MG63 (cell line): Measurements from ENCODE around the gene THOC5. TPM values are rescaled to one million over a fixed set of nuclear protein-coding genes. Genes with fewer than 3 reads are reported as not detected.
A peak's percentile ranks its signal among the peaks of the same experiment; 100 is the strongest.
"Not testable (repeated sequence)": the region's sequence is repeated elsewhere in the genome, so short reads cannot be mapped to it uniquely, and the experiment has no call there.

ENCODE experiments used
- DNase-seq: peaks from one replicate; pipeline ENCODE4 v3.0.0-alpha.2; 2020
- H3K27me3 ChIP-seq: fragments of 250-450 bp; sonication (Bioruptor Pico); 2 replicates; pipeline ENCODE4 v1.5.1; 2020; ENCODE audit warnings: mild to moderate bottlenecking, moderate library complexity
- H3K36me3 ChIP-seq: fragments of 250-450 bp; sonication (Bioruptor Pico); 2 replicates; pipeline ENCODE4 v1.5.1; 2020; ENCODE audit warnings: mild to moderate bottlenecking, moderate library complexity
- H3K4me3 ChIP-seq: fragments of 250-450 bp; sonication (Bioruptor Pico); 2 replicates; pipeline ENCODE4 v1.5.1; 2020; ENCODE audit warnings: mild to moderate bottlenecking, moderate library complexity
- H3K9me3 ChIP-seq: fragments of 250-450 bp; sonication (Bioruptor Pico); 2 replicates; pipeline ENCODE4 v1.5.1; 2020; ENCODE audit warnings: mild to moderate bottlenecking, moderate library complexity
- total RNA-seq: library from RNA; depleted of rRNA; stranded (reverse); fragments of >200 nt; shearing (Covaris generic); gene quantifications from 2 replicates; pipeline ENCODE4 v1.2.3, GENCODE V29; 2014; ENCODE audit warnings: low replicate concordance

Gene THOC5
- total RNA-seq, 1 experiment from 2014 or later = 73.2 TPM

DNA sequence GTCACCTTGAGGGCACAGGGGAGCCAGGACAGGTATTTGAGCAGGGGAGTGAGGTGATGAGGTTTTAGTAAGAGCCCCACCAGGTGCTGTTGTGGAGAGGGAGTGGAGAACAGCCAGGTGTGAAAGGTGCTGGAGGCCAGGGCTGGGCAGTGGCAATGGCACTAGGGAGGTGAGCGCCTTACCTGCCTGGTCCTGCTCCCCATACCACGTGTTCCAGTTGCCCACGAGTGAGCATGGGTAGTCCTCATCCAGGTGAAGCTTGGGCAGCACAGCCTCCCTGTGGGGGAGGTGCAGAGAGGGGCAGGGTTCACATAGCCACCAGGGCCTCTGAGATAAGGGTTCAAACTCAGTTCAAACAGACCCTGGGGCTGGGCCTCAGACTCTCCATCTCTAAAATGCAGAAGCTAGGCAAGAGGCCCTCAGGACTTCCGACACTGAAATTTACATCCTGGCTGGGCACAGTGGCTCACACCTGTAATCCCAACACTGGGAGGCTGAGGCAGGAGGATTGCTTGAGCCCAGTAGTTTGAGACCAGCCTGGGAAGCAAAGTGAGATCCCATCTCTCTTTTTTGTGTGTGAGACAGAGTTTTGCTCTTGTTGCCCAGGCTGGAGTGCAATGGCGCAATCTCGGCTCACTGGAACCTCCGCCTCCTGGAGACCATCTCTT, 15.6 kb upstream of the THOC5 start:
- no peaks in the 10 kb centered on the region for H3K9me3 ChIP-seq

DNA sequence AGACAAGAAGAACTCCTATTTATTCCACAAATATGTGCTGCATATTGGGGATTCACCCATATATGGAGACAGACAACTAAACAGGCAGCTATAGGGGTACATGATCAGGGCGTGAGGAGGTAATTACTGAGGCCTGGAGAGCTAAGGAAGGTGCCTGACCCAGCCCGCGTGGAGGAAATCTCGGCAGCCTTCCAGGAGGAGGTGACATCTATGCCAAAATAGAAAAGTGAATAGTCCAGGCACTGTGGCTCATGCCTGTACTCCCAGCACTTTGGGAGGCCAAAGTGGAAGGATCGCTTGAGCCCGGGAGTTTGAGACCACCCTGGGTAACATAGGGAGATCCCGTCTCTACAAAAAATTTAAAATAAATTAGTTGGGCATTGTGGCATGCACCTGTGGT, 13.8 kb upstream of the THOC5 start:
- no peaks in the 10 kb centered on the region for H3K36me3 ChIP-seq
- H3K9me3 ChIP-seq = no peaks in the 10 kb centered on the region
- no peak for DNase-seq
- no peak overlapping the region for H3K4me3 ChIP-seq
- H3K27me3 ChIP-seq = no peaks in the 10 kb centered on the region

More for the DNA sequence above, 15.6 kb upstream of the THOC5 start:
- H3K27me3 ChIP-seq = no peaks in the 10 kb centered on the region
- H3K36me3 ChIP-seq = no peaks in the 10 kb centered on the region
- no peak for DNase-seq
- no peak overlapping the region for H3K4me3 ChIP-seq

DNA sequence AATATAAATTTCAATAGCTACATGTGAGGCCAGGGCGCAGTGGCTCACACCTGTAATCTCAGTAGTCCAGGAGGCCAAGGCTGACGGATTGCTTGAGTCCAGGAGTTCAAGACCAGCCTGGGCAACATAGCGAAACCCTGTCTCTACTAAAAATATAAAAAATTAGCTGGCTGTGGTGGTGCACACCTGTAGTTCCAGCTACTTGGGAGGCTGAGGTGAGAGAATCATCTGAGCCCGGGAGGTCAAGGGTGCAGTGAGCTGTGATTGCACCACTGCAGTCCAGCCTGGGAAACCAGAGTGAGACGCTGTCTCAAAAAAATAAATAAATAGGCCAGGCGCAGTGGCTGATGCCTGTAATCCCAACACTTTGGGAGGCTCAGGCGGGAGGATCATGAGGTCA, 13.0 kb upstream of the THOC5 start:
- not testable (repeated sequence) for H3K4me3 ChIP-seq, DNase-seq, H3K9me3 ChIP-seq, H3K27me3 ChIP-seq, H3K36me3 ChIP-seq

DNA sequence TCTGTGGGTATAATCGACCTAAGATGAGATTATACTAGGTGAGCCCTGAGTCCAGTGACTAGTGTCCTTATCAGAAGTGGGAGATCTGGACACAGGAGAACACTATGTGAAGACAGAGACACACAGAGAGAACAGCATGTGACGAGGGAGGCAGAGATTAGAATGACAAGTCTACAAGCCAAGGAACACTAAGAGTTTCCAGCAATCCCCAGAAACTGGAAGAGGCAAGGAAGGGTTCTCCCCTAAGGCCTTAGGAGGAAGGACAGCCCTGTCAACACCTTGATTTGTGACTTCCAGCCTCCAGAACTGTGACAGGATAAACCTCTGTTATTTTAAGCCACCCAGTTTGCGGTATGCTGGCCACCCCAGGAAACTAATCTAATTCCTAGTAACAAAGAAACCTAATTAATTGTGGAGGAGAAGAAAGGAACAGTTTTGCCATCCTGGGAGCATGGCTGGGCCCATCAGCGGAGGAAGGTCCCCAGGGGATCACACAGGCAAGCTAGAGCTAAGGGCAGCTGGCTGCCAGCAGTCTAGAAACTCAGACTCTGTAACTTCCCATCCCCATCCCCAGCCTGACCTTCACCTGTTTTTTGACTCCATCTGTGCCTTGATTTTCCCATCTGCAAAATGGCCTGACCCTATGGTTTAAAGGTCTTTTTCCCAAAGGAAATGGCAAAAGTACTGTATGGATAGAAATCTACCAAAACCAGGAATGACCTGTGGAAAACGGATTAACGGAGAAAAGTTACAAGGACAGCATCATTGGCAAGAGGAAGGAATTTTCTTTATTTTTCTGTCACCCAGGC, 10.3 kb upstream of the THOC5 start:
- Histone ChIP-seq H3K4me3 (no peak overlapping the region), H3K27me3 (no peaks in the 10 kb centered on the region), H3K9me3 (no peaks in the 10 kb centered on the region), H3K36me3 (no peaks in the 10 kb centered on the region)
- no peak for DNase-seq

DNA sequence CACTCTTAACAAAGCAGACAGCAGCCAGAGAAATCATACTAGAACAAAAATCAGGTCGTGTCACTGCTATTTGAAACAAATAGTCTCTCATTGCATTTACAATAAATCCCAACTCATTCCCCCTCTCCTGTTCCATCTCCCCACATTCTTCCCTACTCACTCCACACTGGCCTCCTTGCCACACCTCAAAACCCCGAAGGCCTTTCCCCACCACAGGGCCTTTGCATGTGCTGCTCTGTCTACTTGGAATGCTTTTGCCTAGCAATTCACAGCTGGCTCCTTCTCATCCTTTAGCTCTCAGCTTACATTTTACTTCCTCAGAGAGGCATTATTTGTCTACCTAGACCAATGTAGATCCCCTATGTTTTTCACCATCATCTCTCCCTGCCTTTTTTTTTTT, 6.3 kb upstream of the THOC5 start:
- DNase-seq = no peak
- H3K4me3 ChIP-seq = no peak overlapping the region
- H3K9me3 ChIP-seq = no peaks in the 10 kb centered on the region
- no peaks in the 10 kb centered on the region; the same call in 1 of the 2 replicates for H3K36me3 ChIP-seq
- H3K27me3 ChIP-seq = no peaks in the 10 kb centered on the region

DNA sequence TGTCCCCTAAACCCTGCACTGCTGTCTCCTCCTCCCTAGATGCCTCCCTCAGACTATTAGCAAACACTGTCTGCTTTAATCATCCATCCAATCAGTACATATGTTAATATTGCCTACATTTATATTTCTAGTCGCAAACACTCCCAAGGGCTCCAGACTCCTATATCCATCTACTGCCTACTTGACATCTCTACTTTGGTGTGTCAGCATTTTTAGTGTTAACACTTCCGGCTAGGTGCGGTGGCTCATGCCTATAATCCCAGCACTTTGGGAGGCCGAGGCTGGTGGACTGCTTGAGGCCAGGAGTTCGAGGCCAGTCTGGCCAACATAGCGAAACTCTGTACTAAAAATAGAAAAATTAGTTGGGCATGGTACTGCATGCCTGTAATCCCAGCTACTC, 5.5 kb upstream of the THOC5 start:
- Histone ChIP-seq H3K9me3 (no peaks in the 10 kb centered on the region), H3K36me3 (no peaks in the 10 kb centered on the region; the same call in 1 of the 2 replicates), H3K4me3 (no peak overlapping the region), H3K27me3 (no peaks in the 10 kb centered on the region)
- no peak for DNase-seq

DNA sequence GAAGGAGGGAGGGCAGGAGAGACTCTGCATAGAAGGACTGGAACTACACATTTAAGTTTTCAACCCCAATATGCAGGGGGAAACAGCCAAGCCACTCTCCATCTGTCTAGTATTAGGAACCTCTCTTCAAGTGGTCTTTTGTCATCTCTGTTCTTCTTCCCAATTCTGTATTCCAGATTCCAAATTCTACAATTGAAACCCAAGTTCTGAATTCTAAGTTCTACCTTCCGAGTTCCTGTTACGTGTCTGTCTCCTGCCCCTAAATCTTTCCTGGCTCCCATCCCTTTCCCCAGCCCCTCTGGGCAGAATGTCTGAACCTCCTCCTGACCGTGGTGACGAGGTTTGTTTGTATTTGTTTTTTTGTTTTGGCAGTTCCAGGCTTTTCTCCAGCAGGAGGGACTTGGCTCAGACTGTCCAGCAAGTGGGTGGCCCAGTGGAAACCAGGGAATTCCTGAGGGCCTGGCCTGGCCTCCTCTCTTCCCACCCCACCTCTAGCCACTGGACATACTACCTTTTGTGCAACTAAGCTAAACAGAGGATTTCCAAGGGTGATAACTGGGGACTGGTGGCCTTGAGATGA, 1.6 kb upstream of the THOC5 start:
- Histone ChIP-seq H3K4me3 (no peak overlapping the region), H3K36me3 (peaks cover 1% of the 10 kb centered on the region; the same call in 1 of the 2 replicates), H3K9me3 (no peaks in the 10 kb centered on the region), H3K27me3 (no peaks in the 10 kb centered on the region)
- DNase-seq = peak; percentile 6

DNA sequence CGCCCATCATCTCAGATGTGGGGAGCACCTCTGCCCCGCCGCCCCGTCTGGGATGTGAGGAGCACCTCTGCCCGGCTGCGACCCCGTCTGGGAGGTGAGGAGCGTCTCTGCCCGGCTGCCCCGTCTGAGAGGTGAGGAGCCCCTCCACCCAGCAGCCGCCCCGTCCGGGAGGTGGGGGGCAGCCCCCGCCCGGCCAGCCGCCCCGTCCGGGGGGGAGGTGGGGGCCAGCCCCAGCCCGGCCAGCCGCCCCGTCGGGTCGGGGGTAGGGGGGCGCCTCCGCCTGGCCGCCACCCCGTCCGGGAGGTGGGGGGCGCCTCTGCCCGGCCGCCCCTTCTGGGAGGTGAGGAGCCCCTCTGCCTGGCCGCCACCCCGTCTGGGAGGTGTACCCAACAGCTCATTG, 1.2 kb downstream of the THOC5 start:
- Histone ChIP-seq H3K4me3 (peak overlapping the region; percentile 91), H3K36me3 (peaks cover 27% of the 10 kb centered on the region)
- DNase-seq, H3K27me3 ChIP-seq, H3K9me3 ChIP-seq: not testable (repeated sequence)

DNA sequence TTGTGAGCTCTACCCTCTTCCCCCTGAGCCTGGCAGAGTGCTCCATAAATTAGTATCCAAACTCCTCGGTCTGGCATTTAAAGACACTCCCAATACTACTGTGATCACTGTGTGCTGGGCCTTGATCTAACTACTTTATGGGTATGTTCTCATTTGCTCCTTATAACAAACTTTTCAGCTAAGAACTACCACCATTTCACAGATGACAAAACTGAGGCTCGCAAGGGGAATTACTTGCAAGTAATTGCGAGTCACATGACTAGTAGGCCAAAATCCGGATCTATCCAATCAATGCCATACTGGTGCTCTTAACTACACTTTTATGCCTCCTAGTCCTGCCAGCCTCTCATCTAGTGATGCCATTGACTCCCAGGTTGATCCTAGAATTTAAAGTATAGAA, 3.6 kb downstream of the THOC5 start:
- no peak for DNase-seq

DNA sequence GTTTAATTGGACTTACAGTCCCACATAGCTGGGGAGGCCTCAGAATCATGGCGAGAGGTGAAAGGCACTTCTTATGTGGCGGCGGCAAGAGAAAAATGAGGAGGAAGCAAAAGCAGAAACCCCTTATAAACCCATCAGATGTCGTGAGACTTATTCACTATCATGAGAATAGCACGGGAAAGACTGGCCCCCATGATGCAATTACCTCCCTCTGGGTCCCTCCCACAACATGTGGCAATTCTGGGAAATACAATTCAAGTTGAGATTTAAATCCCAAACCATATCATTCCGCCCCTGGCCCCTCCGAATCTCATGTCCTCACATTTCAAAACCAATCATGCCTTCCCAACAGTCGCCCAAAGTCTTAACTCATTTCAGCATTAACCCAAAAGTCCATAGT, 8.5 kb downstream of the THOC5 start:
- not testable (repeated sequence) for H3K9me3 ChIP-seq, H3K4me3 ChIP-seq, DNase-seq, H3K27me3 ChIP-seq
- H3K36me3 ChIP-seq = peaks cover 59% of the 10 kb centered on the region

More for the DNA sequence above, 3.6 kb downstream of the THOC5 start:
- H3K9me3 ChIP-seq = no peaks in the 10 kb centered on the region
- peaks cover 37% of the 10 kb centered on the region for H3K36me3 ChIP-seq
- no peak overlapping the region for H3K4me3 ChIP-seq
- no peaks in the 10 kb centered on the region for H3K27me3 ChIP-seq

DNA sequence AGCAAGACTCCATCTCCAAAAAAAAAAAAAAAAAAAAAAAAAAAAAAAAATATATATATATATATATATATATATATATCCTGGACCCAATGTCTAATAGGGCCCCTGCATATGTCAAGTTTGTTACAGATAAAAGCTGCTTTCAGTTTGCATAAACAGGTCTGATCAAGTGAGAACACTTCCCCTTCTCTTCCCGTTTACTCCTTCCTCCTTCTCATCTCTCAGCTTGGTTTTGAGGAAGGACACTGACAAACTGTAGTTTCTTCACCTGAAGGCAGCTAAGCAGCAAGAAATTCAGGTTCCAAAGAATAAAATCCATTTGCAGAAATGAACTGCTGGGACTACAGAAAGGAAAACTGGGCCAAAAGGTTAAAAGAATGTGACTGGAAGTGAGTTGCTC, 11.7 kb downstream of the THOC5 start:
- Histone ChIP-seq H3K27me3 (no peaks in the 10 kb centered on the region), H3K4me3 (no peak overlapping the region), H3K9me3 (no peaks in the 10 kb centered on the region), H3K36me3 (peaks cover 54% of the 10 kb centered on the region)
- DNase-seq = no peak

DNA sequence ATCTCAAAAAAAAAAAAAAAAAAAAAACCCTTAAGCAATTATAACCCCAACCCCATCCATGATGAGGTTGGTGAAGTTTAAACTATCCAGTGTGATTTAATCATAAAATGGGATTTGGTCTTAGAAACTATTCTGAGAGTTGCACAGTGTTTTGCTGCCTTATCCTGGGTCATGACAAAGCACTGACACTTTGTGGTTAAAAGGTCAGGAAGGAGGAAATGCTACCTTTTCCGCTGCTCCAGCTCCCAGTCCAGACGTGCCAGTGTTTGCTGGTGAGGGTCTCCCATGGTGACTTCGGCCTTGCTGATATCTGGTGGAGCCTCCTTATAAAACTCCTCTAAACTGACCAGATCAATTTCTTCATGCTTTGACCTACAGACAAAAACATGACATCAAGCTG, 14.5 kb downstream of the THOC5 start:
- Histone ChIP-seq H3K9me3 (no peaks in the 10 kb centered on the region), H3K36me3 (peaks cover 56% of the 10 kb centered on the region), H3K4me3 (no peak overlapping the region), H3K27me3 (no peaks in the 10 kb centered on the region)
- DNase-seq = no peak

DNA sequence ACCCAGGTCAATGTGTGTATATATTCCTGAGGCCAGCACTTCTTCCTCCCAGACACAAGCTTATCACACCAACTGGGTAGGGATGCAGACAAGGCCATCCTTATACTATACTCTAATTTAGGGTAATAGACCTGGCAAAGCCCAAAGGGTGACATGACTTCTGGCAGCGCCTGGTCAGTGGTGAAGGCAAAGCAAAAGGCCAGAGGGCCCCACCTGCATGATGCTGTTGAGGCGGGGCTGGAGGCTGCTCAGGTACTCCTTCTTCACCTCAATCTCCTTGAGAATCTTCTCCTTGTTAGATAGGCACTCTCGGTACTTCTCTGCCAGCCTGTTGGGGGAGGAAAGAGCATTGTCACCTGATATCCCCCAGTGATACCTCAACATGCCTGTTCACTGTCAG, 17.1 kb downstream of the THOC5 start:
- H3K27me3 ChIP-seq = no peaks in the 10 kb centered on the region
- no peak overlapping the region for H3K4me3 ChIP-seq
- no peaks in the 10 kb centered on the region for H3K9me3 ChIP-seq
- peaks cover 67% of the 10 kb centered on the region for H3K36me3 ChIP-seq
- DNase-seq = no peak

DNA sequence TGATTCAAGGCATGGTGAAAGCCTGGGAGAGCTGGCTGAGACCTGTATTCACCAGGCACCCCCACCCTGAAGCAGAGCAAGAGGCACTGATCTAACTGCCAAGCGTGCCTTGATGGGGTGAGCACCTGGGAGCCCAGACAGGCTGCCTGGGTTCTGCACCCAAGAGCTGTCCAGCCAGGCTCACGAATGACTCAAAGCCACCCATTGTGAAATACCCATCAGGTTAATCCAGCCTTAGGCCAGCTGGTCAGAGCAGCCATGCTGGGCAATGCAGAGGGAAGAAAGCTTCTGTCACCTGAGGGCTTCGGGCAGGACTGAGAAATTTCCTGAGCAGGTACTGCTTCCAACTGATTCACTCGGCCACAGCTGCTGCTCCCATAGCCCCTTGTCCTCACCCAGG, 22.1 kb downstream of the THOC5 start:
- no peak for DNase-seq
- no peaks in the 10 kb centered on the region for H3K27me3 ChIP-seq
- no peak overlapping the region for H3K4me3 ChIP-seq
- H3K9me3 ChIP-seq = no peaks in the 10 kb centered on the region
- H3K36me3 ChIP-seq = peaks cover 67% of the 10 kb centered on the region

DNA sequence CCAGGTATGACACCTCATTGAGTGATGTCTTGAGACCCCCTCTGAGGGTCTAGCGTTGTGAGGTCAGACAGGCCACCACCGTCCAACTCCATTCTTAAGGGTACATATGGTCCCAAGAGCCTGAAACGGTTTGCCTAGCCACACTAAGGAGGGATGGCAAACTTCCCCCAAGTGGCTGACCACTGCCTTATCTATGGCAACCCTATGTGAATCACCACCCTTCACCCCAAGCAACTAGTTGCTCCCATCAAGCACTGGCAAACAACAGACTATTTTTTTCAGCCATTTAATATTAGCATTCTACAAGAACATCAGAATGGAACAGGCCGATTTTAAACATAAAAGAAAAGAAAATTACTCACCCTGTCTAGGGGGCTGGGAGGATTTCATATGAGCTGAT, 22.8 kb downstream of the THOC5 start:
- Histone ChIP-seq H3K36me3 (peaks cover 65% of the 10 kb centered on the region), H3K4me3 (no peak overlapping the region), H3K27me3 (no peaks in the 10 kb centered on the region), H3K9me3 (no peaks in the 10 kb centered on the region)
- DNase-seq = no peak

DNA sequence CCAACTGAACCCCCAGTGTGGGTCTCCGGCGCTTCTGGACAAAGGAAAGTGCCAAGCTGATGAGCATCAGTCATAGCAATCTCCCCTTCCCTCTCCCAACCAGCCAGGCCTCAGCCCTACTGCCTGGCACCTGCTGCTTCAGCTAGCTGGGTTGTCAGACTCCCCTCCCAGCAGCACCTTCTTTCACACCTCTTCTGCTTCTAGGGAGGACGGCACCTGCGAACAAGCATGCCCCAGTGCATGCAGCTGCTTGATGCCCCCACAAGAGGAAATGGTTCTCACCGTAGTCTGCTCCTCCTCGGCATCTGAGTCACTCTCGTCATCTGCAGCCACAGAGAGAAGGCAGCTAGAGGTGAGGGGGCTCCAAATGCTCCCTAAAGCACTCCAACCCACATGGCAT, 25.4 kb downstream of the THOC5 start:
- Histone ChIP-seq H3K9me3 (no peaks in the 10 kb centered on the region), H3K4me3 (no peak overlapping the region), H3K27me3 (no peaks in the 10 kb centered on the region), H3K36me3 (peaks cover 67% of the 10 kb centered on the region)
- DNase-seq = no peak

DNA sequence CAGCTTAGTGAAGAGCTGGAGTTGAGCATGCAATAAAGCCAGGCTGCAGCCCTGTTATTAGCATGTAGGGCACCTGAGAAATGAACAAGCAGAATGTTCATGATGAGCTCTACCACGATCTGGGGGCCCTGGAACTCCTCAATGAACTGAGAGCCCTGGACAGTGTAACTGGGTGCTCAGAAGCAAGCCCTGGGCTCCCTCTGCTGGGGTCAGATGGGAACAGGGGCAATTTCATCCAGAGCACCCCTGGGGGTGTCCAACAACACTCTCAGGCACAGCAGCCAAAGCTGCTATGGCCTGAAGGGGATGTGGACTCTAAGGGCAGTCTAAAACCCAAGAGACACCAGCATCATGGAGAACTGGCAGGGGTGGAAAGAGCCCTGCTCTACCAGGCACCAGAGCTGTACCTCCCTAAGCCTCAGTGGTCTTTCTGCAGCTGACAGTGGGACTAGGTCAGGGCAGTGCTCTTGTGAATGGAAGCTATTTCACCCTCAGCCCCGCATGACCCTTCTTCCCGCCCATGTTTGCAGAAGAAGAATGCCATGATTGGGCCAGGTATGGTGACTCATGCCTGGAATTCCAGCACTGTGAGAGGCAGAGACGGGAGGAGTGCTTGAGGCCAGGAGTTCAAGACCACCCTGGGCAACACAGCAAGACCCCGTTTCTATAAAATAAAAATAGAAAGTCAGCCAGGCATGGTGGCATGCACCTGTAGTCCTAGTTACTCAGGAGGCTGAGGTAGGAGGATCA, 28.9 kb downstream of the THOC5 start:
- peak; percentile 17 for DNase-seq
- H3K36me3 ChIP-seq = peaks cover 73% of the 10 kb centered on the region
- H3K9me3 ChIP-seq = no peaks in the 10 kb centered on the region
- H3K27me3 ChIP-seq = no peaks in the 10 kb centered on the region
- no peak overlapping the region for H3K4me3 ChIP-seq
